NCI-H2081 (cell line): ENCODE measurements around the gene SNCG.
"Not testable (repeated sequence)": the region's sequence is repeated elsewhere in the genome, so short reads cannot be mapped to it uniquely, and the experiment has no call there.

ENCODE experiments used
- DNase-seq, 2 experiments: peaks; one replicate each; lab custom pipeline; 2025; lab: John Stamatoyannopoulos, UW

SNCG gene

GRCh38 chr10:86958116-86958900, at the start of gene SNCG:
Gene SNCG, plus strand, starts transcription at chr10:86958599. Its CDS starts 99 bp downstream, at chr10:86958698.
- no peak for DNase-seq

- no peak for DNase-seq
Measured at GRCh38 chr10:86914734-86915133, 43.7 kb upstream of the SNCG start.

- DNase-seq, result no peak
Measured at GRCh38 chr10:86918022-86918471, 40.4 kb upstream of the SNCG start.

- DNase-seq, result no peak
Measured at GRCh38 chr10:86922553-86922961, 35.8 kb upstream of the SNCG start.

- DNase-seq, result no peak
Measured at GRCh38 chr10:86929468-86930380, 28.7 kb upstream of the SNCG start.

GRCh38 chr10:86931872-86932271, 26.5 kb upstream of the SNCG start:
- DNase-seq, result no peak

- DNase-seq, result no peak
Measured at GRCh38 chr10:86932674-86933073, 25.7 kb upstream of the SNCG start.

GRCh38 chr10:86934162-86934711, 24.2 kb upstream of the SNCG start:
- DNase-seq, result not testable (repeated sequence)

- DNase-seq, result no peak
Measured at GRCh38 chr10:86936661-86937501, 21.5 kb upstream of the SNCG start.

GRCh38 chr10:86937502-86938154, 20.8 kb upstream of the SNCG start:
- DNase-seq, result no peak

- no peak for DNase-seq
Measured at GRCh38 chr10:86938260-86938659, 20.1 kb upstream of the SNCG start.

- not testable (repeated sequence) for DNase-seq
Measured at GRCh38 chr10:86940076-86940475, 18.3 kb upstream of the SNCG start.

- DNase-seq, result no peak
Measured at GRCh38 chr10:86940677-86941076, 17.7 kb upstream of the SNCG start.

- DNase-seq, result no peak
Measured at GRCh38 chr10:86941426-86941825, 17.0 kb upstream of the SNCG start.

GRCh38 chr10:86941991-86942421, 16.4 kb upstream of the SNCG start:
- no peak for DNase-seq

- DNase-seq, result no peak
Measured at GRCh38 chr10:86942441-86943315, 15.7 kb upstream of the SNCG start.

- DNase-seq, result no peak
Measured at GRCh38 chr10:86943316-86944030, 14.9 kb upstream of the SNCG start.

GRCh38 chr10:86944031-86944419, 14.4 kb upstream of the SNCG start:
- DNase-seq, result no peak

- no peak for DNase-seq
Measured at GRCh38 chr10:86944471-86944870, 13.9 kb upstream of the SNCG start.
